HG02623 (cell line): Measurements from ENCODE around the gene CLDN6.

ENCODE experiments used
- ATAC-seq: cut with Tn5 transposase; IDR thresholded peaks from one replicate; pipeline ENCODE4 v1.9.1; 2021; ENCODE audit warnings: moderate library complexity; ENCODE audit not compliant: unreplicated experiment

Gene CLDN6

GRCh38 chr16:2974319-2975056, 43.5 kb downstream of the CLDN6 start:
- no peak for ATAC-seq

GRCh38 chr16:2973605-2974318, 44.2 kb downstream of the CLDN6 start:
- no peak for ATAC-seq

GRCh38 chr16:2973093-2973492, 44.9 kb downstream of the CLDN6 start:
- ATAC-seq = no peak

DNA sequence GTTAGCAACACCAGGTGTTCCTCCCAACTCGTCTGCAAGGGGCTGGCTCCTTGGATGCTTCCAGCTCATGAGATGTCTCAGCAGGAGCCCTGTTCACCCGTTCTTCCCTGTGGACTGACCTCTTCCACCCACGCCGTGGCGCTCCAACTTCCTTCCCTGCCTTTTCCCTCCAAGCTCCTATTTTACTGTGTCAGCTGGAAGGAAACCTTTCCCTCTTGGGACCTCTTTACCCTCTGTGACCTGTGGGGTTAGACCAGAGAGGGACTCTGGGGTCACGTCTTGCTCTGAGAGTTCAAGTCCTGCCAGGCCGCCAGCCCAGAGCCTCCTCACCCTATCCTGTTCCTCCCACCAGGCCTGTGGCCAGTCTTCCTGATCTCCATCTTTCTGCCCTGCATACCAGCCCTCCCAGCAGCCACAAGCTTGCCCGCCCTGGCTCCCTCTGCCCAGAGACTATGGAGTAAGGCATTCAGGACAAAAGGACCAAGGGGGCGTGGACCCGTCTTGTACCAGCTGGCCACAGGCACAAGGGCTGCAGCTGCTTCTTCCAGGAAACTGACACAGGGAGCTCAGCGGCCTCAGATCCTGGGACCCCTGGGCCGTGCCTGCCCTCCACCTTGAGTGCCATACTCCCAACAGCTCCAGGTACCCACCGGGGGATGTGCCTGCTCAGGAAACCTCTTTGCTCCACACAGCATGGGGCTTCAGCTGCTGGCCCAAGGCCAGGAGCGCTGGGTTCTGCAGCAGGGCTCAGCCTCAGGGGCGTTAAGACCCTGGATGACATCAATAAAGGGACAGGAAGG, 45.8 kb downstream of the CLDN6 start:
- ATAC-seq = no peak

GRCh38 chr16:2971134-2971984, 46.6 kb downstream of the CLDN6 start:
- no peak for ATAC-seq

GRCh38 chr16:2970563-2970962, 47.4 kb downstream of the CLDN6 start:
- no peak for ATAC-seq

DNA sequence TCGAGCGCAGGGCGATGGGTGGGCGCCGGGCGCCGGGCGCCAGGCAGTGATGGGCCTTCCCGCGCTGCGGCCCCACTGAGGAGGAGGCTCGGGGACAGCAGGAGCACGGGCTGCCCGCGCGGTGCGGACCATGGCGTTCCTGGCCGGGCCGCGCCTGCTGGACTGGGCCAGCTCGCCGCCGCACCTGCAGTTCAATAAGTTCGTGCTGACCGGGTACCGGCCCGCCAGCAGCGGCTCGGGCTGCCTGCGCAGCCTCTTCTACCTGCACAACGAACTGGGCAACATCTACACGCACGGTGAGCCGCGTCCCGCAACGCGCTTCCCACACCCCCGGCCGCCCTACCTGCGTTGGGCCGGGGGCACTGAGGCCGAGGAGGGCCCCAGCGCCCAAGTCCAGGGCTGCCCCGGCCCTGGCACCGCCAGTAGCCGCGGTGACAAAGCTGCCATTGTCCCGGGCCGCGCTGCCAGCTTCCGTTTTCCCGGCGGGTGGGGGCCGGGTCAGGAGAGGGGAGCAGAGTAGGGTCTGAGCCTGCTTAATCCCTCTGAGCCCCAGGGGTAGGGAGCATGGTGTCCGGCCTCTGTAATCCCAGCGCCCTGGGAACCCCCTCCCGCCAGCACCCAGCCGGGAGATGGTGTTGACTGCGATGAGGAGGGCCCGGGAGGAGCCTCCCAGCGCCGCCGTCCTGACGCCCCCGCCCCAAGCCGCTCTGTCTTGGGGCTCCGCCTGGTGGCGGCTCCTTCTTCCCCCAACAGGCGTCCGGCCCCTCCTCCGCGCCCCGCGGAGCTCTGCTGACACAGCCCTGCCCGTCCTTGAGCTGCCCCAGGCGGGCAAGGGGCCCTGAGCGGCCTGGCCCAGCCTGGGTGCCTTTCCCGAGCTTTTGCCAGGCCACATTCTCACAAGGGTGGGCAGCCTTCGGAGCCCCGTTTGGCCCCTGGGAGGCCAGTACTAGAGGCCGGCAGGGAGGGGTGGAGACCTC, 48.1 kb downstream of the CLDN6 start:
- ATAC-seq = no peak

DNA sequence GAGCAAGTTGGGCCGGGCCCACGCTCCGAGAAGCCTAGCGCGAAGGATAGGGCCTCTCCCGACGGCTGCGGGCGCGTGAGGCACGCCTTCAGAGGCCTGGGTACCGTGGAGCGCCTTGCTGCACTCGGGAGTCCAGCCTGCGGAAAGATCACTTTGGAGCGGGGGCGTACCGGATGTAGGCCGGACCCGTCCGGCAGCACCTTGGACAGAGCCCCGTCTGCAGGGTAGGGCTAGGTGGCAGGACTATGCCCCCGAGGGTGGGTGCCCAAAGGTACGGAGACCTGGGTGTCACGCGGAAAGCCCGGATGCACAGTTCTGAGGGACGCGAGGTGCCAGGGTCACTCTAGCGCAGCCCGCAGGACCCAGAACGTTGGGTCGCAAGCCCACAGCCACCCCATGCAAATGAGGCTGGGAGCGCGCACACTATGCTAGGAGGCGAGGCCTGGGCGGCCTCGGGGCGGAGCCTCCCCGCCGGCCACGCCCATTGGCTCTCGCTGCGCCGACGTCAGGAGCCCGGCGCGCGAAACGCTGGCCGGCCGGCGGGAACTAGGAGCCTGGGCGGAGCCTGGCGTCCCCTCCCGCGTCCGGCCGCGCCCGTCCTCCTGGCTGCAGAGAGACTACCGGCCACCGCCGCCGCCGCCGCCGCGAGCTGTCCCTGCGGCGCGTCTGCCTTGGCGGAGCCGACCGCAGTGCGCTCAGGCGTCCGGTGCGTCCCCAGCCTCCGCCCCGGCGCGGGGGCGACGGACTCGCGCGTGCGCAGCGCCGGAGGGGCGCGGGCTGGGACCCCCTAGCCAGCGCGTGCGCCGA, 49.0 kb downstream of the CLDN6 start, which contains the start of gene PAQR4:
PAQR4 (plus strand) TSS at position 611 of the 807 bp plus-strand sequence. CDS start 327 bp downstream, outside the sequence.
- peak; percentile 79 for ATAC-seq

DNA sequence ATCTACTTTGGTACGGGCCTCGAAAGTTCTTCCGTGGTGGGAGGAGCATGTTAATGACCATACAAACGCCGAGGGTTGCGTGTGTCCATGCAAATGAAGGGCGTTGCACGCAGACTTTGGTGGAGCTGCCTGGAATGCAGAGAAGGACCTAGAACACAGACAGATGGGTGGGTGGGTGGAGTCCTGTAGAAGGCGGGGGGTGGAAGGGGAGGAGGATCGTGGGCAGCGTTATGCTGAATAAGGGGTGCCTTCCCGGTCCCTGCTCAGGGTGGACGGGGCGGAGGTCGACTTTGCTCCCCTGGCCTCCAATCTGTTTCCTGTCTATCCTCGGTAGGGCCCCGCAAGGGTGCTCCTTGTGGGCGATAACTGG, 49.6 kb downstream of the CLDN6 start:
- ATAC-seq = no peak

DNA sequence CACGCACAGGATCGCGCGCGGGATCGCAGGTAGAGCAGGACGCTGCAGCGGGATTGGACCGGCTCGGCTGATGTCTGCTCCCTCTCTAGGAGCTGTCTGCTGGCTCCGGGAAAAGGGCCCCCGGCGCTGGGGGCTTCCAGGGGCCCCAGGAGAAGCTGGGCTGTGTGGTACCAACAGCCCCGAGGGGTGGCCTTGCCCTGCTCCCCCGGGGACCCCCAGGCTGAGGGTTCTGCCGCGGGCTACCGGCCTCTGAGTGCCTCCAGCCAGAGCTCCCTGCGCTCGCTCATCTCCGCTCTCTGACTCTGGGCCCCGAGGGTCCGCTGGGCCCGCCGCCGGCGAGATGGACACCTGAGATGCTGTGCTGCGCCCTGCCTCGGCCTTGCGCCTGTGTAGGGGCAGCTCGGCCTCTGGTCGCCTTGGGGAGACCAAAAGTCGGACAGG, 50.2 kb downstream of the CLDN6 start:
- no peak for ATAC-seq

GRCh38 chr16:2967211-2967631, 50.8 kb downstream of the CLDN6 start:
- no peak for ATAC-seq

DNA sequence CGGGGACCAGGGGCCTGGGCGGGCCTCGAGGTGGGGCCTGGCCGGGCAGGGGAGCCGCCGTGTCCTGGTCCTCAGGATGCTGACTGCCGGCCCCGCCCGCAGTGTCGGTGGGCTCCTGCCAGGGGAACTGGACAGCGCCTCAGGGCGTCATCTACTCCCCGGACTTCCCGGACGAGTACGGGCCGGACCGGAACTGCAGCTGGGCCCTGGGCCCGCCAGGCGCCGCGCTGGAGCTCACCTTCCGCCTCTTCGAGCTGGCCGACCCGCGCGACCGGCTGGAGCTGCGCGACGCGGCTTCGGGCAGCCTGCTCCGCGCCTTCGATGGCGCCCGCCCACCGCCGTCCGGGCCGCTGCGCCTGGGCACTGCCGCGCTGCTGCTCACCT, 51.2 kb downstream of the CLDN6 start:
- no peak for ATAC-seq

- ATAC-seq = no peak
Observed at GRCh38 chr16:2966043-2966807, 51.8 kb downstream of the CLDN6 start.
